ENCODE measurements around the gene NBAS.

NBAS gene

DNA sequence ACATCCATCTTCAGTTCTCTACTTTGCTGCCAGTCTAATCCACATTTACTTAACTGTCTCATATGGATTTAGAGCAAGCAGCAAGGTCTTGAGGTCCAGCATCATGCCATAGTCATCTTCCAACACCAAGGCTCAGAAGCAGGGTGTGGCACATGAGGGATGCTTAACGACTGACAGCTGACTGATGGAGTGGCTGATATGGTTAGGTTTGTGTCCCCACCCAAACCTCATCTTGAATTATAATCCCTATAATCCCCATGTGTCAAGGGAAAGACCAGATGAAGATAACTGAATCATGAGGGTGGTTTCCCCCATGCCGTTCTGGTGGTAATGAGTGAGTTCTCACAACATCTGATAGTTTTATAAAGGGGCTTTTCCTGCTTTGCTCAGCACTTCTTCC is 257.3 kb downstream of the NBAS start:
- DNase-seq (ENCODE audit: low spot score) = no peak

DNA sequence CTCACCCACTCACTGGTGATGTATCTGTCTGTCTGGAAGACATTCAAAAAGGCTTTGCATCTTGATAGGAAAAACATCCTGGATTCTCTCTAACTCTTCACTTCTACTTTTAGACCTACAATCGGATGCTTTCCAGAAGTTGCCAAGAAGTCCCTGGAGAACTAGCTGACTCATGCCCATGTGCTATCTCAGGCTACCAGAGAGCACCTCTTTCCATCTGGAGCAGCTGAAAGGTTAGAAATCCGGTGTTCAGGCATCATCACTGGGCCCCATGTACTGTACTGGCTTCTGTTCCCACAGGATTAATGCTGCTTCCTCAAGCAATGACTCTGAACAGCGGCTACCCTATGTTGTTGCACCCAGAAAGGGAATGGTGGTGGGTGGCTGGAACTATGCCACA is 259.0 kb downstream of the NBAS start:
- no peak for DNase-seq (ENCODE audit: low spot score)

DNA sequence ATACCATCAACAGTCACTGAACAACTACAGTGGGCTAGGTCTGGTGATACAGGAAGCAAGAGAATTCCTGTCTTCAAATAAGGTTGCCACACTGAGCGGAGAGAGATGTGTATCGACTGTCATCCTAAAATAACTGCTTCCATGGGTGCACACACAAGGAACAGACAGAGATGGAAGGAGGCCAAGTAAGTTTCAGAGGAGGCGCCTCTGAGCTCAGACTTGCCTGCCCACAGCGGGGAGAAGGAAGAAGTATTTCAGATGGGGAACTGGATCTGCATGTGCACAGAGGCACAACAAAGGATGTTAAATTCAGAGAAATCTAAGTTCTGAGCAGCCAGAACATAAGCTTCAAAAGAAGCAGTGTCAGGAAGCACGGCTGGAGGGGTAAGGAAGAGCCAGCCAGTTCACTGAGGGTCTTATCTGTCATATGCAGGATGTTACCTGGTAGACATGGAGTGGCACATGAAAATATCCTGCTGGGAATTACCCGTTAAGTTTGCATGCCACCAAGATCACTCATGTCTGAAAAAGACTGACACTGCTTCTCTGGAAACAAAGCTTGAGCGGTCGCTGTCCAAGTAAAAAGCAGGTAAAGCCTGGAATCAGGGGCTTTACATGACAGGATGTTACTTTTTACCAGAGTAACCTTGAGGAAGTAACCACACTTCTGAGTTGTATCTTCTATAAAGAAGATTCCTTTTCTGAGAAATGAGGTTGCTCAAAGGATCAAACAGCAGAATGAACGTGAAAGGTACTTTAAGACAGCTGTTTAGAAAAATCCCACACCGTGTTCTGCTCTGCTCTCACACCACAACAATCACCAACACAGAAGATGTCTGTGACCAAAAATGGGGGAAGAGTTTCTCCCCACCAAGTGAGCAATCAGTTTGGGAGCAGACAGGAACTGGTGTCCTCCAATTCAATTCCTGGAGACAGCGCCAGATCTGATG is 260.2 kb downstream of the NBAS start:
- no peak for DNase-seq (ENCODE audit: low spot score)

DNA sequence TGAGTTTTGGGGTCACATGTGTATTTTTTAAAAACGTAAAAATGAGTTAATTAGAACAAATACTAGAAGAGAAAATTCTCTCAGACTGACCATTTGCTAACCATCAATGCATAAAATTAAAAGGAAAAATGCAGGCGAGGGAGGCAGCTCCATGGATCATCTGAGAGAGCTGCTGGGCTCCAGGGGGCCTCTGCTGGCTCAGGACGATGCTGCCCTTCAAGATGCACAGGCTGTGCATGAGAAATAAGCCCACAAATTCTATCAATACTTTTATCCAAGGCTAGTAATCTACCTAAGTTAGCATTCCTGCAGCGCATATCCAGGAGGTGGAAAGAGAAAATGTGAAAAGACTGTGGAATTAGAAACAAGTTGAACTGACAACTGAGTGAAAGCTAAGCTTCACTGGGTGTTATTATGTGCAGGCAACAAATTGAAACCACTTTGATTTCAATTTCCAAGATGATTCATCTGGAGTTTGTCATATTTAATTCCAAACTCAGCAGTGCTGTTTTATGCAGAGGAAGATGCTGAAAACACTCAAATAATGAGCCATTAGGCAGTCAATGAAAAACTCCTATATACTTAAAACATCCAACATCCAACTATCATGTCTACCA is 261.1 kb downstream of the NBAS start:
- no peak for DNase-seq (ENCODE audit: low spot score)

DNA sequence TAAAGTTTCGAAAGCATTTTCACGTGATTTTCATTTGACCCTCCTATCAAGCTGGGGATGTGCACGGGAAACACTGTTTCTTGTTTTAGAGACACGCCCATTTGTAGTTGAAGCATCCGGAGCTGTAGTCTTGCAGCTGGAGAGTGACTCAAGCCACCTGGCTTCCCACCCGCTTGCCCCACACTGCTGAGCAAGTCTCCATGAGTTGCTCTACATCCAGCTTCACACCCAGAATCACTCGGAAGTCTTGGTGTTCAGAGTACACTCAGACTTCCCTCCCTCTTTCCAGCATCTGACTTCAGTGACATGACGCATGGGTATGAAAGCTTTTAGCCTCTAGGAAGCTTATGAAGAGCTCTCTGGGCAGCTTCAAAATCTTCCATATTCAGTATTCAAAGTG is 262.4 kb downstream of the NBAS start:
- no peak for DNase-seq (ENCODE audit: low spot score)

DNA sequence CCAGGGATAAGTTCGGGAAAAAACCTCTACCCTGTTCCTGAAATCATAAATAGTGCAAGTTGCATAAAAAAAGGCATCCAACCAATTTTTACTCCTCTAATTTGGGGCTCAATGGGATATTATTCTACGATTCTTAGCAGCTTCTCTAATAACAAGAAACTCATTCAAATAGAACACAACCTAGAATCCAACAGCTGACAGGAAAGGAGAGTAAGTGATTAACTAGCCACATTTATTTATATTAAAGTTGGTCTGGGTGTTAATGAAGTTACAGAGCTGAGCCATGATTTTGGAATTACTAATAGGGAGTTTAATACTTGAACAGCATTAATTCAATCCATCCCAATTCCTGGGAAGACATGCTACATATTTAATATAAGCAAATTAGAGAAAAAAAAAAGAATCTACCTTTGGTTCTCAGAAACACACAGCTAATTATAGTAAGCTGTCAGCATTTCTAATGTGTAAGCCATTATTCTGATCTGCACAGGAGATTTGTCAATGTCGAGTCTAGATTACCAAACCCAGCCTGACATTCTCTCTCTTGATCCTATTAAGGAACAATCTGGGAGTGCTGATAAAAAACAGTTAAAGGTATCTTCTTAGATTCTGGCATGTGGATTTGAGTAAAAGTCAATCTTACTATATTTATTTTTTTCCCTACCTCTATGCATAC is 267.7 kb downstream of the NBAS start:
- DNase-seq (ENCODE audit: low spot score) = no peak

DNA sequence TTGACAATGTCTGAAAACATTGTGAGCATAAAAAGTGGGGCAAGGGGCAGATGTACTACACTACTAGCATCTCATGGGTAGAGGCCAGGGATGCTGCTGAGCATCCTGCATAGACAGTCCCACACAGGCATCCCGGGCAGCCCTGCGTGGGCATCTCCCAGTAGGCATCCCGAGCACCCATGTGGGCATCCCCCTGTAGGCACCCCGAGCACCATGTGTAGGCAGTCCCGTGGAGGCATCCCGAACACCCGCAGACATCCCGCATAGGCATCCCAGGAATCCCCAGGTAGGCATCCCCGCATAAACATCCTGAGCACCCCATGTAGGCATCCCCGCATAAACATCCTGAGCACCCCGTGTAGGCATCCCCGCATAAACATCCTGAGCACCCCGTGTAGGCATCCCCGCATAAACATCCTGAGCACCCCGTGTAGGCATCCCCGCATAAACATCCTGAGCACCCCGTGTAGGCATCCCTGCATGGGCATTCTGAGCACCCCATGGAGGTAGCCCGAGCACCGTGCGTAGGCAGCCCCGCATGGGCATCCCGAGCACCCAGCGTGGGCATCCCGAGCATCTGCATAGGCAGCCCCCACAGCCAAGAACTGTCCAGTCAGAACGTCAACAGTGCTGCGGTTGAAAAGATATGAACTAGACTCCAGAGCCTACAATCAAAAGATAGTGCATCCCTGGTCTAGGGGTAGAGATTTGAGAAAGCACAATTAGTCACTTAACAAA is 273.5 kb downstream of the NBAS start:
- no peak for DNase-seq (ENCODE audit: low spot score)

DNA sequence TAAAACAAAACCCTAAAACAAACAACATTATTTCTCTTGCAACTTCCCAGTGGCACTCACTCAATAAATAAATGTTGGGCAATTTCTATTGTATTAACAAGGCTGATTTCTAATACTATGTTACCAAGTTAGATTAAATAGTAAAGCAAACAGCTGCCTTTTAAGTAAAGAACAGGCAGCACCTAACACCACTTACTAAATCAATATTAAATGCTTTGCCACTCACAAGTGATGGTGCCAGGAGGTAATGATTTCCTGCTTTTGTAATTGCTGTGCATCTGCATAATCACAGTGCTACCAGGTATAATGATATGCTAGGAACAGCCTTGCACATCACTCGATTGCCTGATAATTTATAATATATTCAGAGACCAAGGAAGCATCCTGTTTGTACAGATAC is 276.5 kb downstream of the NBAS start:
- no peak for DNase-seq (ENCODE audit: low spot score)

DNA sequence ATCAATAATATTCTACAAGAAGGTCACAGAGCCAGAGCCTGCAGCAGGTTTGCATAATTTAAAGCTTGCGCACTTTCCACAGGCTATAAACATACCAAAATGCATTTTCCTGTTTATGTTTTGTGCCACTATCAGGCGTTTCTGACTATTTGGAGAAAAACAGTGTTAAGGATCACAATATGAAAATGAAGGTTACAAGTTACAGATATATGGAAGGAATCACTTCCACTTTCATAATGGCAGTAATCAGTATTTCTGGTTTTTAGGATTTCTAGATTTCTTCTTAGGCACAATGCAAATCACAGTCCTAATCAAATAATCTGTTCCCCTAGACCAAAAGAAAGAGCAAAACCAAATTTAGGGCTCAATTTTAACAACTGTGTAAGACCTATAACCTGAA is 279.5 kb downstream of the NBAS start:
- DNase-seq (ENCODE audit: low spot score) = no peak

DNA sequence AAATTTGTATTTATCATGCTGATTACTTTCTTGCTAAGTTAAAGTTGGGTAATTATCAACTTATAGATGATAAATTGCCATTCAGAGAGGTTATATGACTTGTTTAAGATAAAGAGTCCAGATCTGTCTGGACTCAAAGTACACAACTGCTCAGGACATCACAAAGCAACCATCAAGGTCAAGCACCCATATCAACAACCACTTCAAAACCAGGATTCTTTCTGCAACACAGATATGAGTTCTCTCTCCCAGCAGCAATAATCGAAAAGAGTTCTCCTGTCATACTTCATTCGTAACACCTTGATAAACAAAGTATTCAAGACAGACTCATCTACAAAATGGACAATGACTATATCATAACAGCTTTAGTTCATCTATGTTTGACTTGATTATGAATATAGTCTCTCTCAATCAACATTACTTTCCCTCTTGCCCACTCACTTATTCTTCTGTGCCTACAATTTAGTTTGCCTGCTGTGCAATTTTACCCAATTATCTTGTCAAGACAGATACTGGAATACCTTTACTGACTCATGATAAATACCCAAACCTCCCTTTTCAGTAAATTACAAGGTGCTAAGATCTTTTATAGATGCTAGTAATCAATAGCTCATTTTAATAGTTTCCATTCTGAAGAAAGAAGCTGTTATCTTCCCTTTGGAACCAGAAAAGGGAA is 281.8 kb downstream of the NBAS start:
- no peak for DNase-seq (ENCODE audit: low spot score)

DNA sequence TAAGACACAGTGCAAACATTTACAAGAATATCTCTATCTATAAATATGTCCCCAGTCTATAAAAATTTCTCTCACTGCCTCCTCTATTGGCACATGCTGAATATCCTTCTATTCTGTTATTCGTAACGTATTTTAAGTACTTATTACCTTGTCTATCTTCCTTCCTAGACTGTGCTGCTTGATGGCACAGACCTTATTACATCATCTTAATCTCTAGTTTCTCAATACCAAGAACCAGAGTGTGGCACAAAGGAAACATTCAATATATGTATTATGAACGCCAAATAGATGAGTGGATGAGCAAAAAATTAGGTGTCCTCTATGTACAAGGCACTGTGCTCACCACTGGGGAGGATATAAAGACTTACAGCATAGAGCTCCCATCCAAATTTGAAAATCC is 282.8 kb downstream of the NBAS start:
- DNase-seq (ENCODE audit: low spot score) = no peak

DNA sequence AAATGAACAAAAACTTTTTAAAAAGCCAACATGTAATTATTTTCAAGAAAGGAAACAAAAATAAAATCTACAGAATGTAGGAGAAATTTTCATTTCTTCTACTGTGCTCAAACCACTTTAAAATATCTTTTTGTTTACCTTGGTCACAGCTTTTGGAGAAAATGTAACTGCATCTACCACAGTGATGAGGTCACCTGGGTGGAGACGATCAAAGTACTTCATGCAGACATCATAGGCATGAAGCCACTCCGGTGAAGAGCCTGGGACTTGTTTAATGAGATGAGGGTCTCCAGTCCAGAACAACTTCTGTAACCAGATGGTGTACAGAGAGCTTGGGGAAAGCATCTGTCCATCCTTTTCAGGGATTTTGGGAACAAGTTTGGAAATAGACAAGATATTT is 285.8 kb downstream of the NBAS start:
- no peak for DNase-seq (ENCODE audit: low spot score)

DNA sequence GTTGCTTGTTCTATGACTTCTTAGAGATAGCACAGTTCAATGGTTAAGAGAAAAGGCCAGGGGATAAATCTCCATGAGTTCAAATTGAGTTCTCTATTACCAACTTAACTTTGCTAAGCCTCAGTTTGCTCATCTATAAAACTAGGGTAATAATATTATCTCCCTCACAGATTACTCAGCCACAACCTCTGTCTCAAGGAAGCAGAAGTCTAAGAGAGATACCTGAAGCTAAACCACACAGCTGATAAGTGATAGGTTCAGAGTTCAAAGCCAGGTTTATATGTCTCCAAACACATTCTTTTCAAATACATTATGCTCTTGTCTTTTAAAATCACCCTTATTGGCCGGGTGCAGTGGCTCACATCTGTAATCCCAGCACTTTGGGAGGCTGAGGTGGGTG is 287.7 kb downstream of the NBAS start:
- no peak for DNase-seq (ENCODE audit: low spot score)

DNA sequence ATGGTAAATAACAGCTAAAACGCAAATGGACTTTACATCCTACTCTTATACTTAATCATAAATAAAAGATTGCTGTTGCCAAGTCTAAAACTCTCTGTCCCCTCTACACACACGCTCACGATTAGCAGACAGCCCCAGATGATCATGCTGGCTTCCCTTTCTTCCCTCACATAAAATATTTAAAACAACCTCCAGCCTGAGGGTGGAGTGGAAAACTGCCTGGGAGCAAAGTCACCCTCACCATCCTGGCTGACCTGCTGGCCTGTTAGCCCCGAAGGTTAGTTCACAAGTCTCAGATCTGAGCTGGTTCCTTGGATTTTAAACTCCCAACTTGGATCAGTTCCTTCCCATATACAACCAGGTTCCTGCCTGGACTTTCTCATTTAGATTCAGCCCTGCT is 288.2 kb downstream of the NBAS start:
- no peak for DNase-seq (ENCODE audit: low spot score)

DNA sequence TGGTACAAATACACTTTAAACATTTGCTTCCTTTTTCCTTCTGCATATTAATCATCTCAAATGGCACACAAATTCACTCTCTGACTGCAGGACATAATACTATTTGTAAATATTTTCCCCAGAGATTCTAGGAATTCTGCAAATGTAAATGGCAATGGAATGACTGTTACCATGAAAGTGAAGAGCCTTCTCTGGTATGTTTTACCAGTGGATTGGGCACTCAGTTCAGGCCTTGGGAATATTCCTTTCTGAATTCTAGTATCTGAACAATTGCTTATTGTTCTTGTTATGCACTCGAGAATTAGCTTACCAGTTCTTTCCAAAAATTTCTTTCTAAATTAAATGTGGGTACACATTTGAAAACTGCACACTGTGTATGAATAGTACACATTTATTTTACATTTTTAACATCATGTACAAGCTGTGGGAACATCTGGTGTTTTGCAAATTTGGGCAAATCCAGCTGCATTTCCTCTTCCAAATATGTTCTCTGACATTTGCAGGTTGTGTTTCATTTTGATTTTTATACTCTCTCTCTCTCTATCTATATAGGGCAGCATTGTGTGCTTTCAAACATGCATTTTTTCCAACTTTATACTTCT is 289.1 kb downstream of the NBAS start:
- no peak for DNase-seq (ENCODE audit: low spot score)

DNA sequence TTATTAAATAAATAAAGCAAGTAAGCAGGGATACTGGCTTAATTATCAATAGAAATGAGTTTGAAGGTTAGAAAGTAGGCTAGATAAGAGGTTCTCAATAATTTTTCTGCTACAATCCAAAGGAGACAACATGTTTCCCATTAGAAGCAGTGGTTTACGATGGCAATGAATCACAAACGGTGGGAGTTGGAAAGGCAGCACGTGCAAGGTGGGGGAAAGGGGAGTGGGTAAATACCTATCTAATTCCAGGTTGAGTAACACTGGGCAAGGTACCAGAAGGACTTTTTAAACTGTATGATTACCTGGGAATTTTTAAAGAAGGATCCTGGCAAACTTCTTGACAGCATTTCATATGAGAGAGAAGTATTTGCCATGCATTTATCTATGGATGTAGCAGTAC is 289.9 kb downstream of the NBAS start:
- no peak for DNase-seq (ENCODE audit: low spot score)

DNA sequence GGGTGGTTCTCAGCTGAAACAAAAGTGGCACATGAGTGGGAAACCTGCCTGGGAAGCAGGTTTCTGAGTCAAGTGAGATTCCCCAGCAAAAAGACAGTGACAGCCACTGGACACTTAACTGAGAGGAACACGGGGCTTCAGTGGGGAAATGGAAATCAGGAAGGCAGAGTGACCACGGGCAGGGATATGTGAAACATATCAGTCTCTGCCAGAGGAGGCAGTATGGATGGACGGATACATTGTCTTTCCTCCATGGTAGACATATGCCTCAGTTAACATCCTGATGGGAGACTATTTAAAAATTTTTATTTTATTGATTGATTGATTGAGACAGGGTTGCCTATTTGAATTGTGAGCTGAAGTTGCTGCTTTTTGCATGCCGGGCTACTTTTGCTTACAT is 292.1 kb downstream of the NBAS start:
- no peak for DNase-seq (ENCODE audit: low spot score)

DNA sequence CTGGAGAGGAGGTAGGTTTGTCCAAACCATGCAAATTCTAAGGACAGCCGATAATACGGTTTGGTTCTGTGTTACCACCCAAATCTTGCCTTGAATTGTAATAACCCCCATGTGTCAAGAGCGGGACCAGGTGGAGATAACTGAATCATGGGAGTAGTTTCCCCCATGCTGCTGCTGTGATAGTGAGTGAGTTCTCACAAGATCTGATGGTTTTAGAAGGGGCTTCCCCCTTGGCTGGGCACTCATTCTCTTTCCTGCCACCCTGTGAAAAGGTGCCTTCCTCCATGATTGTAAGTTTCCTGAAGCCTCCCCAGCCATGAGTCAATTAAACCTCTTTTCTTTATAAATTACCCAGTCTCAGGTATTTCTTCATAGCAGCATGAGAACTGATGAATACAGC is 295.2 kb downstream of the NBAS start:
- DNase-seq (ENCODE audit: low spot score) = no peak

DNA sequence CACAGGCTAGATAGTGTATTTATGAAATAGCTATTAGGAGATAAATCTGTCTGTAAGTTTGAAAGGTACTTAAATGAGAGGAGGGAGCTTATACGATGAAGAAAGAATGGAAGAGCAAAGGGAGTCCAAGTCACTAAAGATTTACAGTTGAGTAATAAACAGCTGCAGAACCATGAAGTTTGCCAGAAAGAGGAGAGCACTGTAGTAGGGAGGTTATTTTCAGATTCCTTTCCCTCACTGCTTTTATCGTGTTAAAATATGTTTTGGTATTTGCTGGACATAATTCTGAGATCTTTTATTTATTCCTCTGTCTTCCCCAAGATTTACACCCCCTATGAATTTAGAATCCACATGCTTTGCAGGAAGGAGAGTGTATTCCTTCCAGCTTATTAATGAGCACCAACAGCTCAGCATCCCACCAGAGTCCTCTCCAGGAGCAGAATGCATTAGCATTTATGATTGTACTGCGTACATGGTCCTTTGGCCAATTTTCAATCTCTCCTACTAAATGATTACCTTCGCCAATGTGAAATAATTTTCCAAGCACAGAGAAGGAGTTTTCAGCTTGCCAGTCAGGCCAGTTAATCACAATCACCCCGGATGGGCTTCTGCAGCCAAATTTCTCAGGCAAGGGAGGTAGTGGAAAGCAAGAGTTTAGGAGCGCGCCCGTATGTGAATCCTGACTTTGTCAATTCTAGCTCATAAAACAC is 297.0 kb downstream of the NBAS start:
- no peak for DNase-seq (ENCODE audit: low spot score)

DNA sequence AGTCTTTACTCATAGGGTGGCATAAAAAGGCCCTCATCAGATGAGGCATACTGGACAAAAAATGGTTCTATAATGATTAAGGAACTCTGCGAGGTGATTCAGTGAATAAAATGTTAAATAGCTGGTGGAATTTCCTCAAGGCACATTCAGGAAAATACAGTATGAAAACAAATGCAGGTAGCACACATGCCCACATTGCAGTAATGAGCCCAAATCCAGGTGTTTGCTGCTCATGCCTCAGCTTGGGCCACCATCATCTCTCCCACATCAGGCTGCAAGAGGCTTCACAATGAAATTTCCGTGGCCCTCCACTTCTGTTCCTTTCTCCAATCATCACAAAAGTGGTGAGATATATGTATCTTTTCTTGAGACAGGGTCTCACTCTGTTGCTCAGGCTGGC is 298.3 kb downstream of the NBAS start:
- no peak for DNase-seq (ENCODE audit: low spot score)

DNA sequence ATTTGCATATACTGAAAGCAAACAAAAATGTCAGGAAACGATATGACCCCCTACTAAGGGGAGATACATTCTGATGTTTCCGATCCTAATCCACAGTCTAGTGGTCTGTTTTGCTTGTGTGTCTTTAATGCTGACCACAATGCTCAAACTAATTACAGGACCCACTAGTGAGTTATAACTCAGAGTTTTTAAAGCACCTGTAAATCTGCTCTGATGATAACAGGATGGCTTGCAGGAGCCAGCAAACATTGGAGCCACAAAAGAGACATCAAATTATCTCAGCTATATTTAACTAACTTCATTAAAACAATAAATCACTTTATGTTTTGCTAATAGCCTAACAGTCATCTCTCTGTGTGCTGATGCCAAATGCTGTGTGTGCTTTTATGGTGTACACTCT is 300.3 kb downstream of the NBAS start:
- no peak for DNase-seq (ENCODE audit: low spot score)

All from LoVo (cell line).